NB4 (cell line): ENCODE measurements around the gene TAF11.

Experiments
- DNase-seq: peaks from one replicate; pipeline ENCODE4 v3.0.0; 2010; ENCODE audit warnings: low read depth
- H3K4me3 ChIP-seq: one replicate; pipeline ENCODE4 v1.5.1; 2011; ENCODE audit warnings: mild to moderate bottlenecking, low read depth, low read length, moderate library complexity
- MYC ChIP-seq: IDR thresholded peaks from 2 replicates; pipeline ENCODE4 v1.6.1; 2011; ENCODE audit warnings: low read depth, low read length
- POLR2A ChIP-seq: IDR thresholded peaks from 2 replicates; pipeline ENCODE4 v1.6.1; 2011; ENCODE audit warnings: mild to moderate bottlenecking; ENCODE audit not compliant: insufficient read length; ENCODE audit errors: extremely low read depth
- TF ChIP-seq, protein P1 (sequence below): IDR thresholded peaks from one replicate; pipeline ENCODE4 v1.5.1; 2012; ENCODE audit warnings: low read depth, low read length
- TF ChIP-seq, protein P2 (sequence below): IDR thresholded peaks from 2 replicates; pipeline ENCODE4 v1.6.1; 2011; ENCODE audit warnings: low read depth, low read length

Gene TAF11

DNA sequence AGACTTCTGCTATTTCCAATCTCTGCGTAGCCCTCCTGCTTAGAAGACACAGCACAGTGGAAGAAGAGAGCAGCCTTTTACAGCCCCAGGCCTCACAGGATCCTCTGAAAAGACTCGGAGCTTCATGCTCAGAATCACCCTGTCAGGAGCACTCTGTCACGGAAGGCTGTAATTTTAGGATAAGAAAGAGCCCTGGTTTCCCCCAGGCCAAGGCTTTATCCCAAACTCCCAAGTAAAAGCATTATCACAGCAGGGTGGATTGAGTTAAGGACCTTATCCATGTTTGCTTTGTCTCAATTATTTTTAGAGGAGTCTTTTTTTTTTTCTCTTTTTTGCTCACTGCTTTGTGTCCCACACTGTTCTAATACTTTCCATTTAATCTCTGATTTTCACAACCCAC lies 40.4 kb upstream of the TAF11 start:
- TF ChIP-seq MYC (no peak), POLR2A (no peak)
- TF ChIP-seq, protein P1, sequence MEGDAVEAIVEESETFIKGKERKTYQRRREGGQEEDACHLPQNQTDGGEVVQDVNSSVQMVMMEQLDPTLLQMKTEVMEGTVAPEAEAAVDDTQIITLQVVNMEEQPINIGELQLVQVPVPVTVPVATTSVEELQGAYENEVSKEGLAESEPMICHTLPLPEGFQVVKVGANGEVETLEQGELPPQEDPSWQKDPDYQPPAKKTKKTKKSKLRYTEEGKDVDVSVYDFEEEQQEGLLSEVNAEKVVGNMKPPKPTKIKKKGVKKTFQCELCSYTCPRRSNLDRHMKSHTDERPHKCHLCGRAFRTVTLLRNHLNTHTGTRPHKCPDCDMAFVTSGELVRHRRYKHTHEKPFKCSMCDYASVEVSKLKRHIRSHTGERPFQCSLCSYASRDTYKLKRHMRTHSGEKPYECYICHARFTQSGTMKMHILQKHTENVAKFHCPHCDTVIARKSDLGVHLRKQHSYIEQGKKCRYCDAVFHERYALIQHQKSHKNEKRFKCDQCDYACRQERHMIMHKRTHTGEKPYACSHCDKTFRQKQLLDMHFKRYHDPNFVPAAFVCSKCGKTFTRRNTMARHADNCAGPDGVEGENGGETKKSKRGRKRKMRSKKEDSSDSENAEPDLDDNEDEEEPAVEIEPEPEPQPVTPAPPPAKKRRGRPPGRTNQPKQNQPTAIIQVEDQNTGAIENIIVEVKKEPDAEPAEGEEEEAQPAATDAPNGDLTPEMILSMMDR, result no peak
- TF ChIP-seq, protein P2, sequence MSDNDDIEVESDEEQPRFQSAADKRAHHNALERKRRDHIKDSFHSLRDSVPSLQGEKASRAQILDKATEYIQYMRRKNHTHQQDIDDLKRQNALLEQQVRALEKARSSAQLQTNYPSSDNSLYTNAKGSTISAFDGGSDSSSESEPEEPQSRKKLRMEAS, result no peak
- DNase-seq, result no peak
- H3K4me3 ChIP-seq, result no peak overlapping the region

DNA sequence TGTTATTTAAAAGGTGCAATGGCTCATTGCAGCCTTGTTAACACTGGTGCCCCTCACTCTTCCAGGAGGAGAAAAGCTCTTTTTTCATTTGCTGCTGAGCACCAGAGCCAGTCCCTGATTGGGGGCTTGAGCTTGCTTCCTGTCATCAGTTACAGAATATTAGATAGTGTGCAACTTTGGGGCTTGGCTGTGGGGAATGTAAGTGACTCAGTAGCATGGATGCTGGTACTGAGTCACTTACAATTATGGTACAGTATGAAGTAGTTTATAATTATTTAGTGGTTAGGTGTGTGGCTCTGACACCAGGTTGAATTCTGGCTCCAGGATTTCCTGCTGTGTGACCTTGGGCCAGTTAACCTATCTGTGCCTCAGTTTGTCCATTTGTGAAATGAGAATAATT lies 38.8 kb upstream of the TAF11 start:
- no peak for DNase-seq
- TF ChIP-seq, protein P2, result no peak
- no peak for TF ChIP-seq MYC
- TF ChIP-seq, protein P1, result no peak
- no peak for TF ChIP-seq POLR2A

DNA sequence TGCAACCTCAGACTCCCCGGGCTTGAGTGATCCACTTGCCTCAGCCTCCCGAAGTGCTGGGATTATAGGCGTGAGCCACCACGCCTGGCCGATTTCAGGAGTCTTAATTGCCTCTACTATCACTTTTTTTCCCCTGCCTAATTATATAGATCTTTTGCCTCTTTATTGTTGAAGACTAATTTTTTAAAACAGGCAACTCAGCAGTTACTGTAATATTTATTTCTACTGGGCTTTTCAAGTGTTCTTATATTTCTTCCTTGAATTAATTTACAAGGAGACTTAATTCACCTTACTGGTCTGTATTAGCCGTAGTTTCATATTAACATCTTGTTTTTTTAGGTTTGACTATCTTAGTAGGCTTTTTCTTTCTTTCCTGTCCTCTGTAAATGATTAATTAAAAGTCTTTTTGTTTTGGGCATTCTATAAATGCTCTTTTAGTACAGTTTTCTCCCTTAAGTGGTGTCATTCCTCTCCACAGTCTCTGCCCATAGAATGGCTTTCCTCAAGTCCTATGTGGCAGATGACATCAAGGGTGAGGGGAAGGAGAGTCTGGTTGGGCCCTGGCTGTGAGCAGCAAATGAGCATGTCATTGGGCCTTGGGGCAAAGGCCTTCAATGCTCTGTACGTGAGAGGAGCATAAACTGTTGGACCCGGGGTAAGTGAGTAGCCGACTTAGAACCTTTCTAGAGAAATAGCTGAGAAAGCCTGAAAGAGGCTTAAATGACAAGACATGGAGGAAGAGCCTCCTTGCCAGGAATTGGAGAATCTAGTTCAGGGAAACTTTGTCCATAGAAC lies 37.2 kb upstream of the TAF11 start:
- no peak for DNase-seq
- TF ChIP-seq, protein P2, result no peak
- TF ChIP-seq POLR2A (no peak), MYC (no peak)
- TF ChIP-seq, protein P1, result no peak
- H3K4me3 ChIP-seq, result no peak overlapping the region

More for the DNA sequence above, 38.8 kb upstream of the TAF11 start:
- no peak overlapping the region for H3K4me3 ChIP-seq

DNA sequence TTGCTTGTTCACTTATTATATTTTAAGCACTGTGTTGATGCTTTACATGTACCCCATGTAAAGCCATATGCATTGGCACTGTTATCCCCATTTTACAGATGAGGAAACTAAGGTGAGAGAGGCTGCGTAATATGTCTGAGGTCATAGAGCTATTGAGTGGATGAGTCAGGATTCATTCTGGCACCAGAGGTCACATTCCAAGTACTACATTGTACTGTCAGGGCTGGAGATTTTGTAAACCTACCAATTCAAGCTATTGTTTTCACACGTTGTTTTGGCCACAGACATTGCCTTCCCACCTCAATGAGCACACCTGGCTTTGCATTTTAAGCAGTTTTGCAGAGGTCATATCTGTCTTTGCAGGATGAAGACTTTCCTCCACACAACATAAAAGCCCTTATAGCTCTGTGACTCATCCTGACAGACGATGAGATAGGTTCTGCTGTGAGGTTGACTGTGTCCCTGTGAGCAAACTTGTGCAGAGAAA lies 34.4 kb upstream of the TAF11 start:
- TF ChIP-seq MYC (no peak), POLR2A (no peak)
- TF ChIP-seq, protein P2, result no peak
- TF ChIP-seq, protein P1, result no peak
- DNase-seq, result peak; percentile 15
- no peak overlapping the region for H3K4me3 ChIP-seq

DNA sequence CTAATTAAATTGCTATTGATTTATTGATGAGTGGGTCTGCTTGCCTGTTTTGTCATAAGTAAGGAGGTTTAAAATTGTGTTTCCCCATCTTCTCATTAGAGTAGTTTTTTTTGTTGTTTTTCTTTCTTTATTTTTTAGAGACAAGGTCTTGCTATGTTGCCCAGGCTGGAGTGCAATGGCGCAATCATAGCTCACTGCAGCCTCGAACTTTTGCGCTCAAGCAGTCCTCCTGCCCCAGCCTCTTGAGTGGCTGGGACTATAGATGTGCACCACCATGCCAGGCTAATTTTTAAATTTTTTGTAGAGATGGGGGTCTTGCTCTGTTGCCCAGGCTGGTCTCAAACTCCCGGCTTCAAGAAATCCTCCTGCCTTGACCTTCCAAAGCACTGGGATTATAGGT lies 32.3 kb upstream of the TAF11 start:
- no peak for DNase-seq
- TF ChIP-seq POLR2A (no peak), MYC (no peak)
- TF ChIP-seq, protein P1, result no peak
- TF ChIP-seq, protein P2, result no peak
- H3K4me3 ChIP-seq, result no peak overlapping the region
